ENCODE results near the gene TBC1D19. TPM values are rescaled to one million over a fixed set of nuclear protein-coding genes. Genes with fewer than 3 reads are reported as not detected.

The TBC1D19 gene
- total and polyA plus RNA-seq, 9 of the 15 experiments (the other 6 are each of a cell fraction or from before 2014, with no cell fraction given): 0.73 to 5.6 (median 3.7) TPM

- no peak for TF ChIP-seq PHF8 (IDR thresholded peaks at IDR 0.05; ENCODE audit: borderline replicate concordance, low read length)
- no peak for TF ChIP-seq CCNT2 (IDR thresholded peaks at IDR 0.05; ENCODE audit: borderline replicate concordance, extremely low read depth, insufficient read length, low read depth, low read length)
- TF ChIP-seq BRD4 (IDR thresholded peaks at IDR 0.05): no peak
- TF ChIP-seq HNRNPH1 (optimal IDR thresholded peaks at IDR 0.05; ENCODE audit: low read depth, low read length): no peak
- TF ChIP-seq SNRNP70 (optimal IDR thresholded peaks at IDR 0.05; ENCODE audit: low read depth, low read length): no peak
- TF ChIP-seq TBL1XR1 (IDR thresholded peaks at IDR 0.05; ENCODE audit: low read length in 2 of 2): no peak
- TF ChIP-seq ETV1 (tag; conservative IDR thresholded peaks at IDR 0.05; ENCODE audit: low read depth): no peak
- TF ChIP-seq HES1 (IDR thresholded peaks at IDR 0.05; ENCODE audit: low read depth): no peak
- TF ChIP-seq CBX3 (IDR thresholded peaks at IDR 0.05; ENCODE audit: borderline replicate concordance in 1 of 2, low read length in 2 of 2): peak in 1 of 2 experiments; percentile 63; a peak in 1 of 3 replicates
- TF ChIP-seq NFIC (IDR thresholded peaks at IDR 0.05): 0 out of 2 replicates have a peak, but pooled peaks have one; percentile 33
- no peak for TF ChIP-seq NCOA1 (IDR thresholded peaks at IDR 0.05; ENCODE audit: low read depth)
- no peak for TF ChIP-seq ZNF277 (CRISPR knock-in tag; IDR thresholded peaks at IDR 0.05; ENCODE audit: borderline replicate concordance)
- TF ChIP-seq FOXJ2 (tag; IDR thresholded peaks at IDR 0.05): no peak
- TF ChIP-seq HIVEP1 (CRISPR knock-in tag; IDR thresholded peaks at IDR 0.05): no peak
- peak; percentile 20; the same call in 1 of the 2 replicates for TF ChIP-seq PKNOX1 (IDR thresholded peaks at IDR 0.05)
- TF ChIP-seq CBFA2T3 (IDR thresholded peaks at IDR 0.05): peak; percentile 90
- TF ChIP-seq PTBP1 (IDR thresholded peaks at IDR 0.05; ENCODE audit: low read depth, low read length): no peak
- TF ChIP-seq POU5F1 (IDR thresholded peaks at IDR 0.05; ENCODE audit: borderline replicate concordance, low read depth, low read length, partially characterized antibody): no peak
- no peak for TF ChIP-seq KLF10 (CRISPR knock-in tag; IDR thresholded peaks at IDR 0.05)
- TF ChIP-seq THAP12 (CRISPR knock-in tag; IDR thresholded peaks at IDR 0.05): no peak
- TF ChIP-seq POLR3A (IDR thresholded peaks at IDR 0.05; ENCODE audit: borderline replicate concordance, extremely low read depth, insufficient read depth, insufficient read length): no peak
- no peak for TF ChIP-seq RB1 (IDR thresholded peaks at IDR 0.05; ENCODE audit: low read depth)
- no peak for TF ChIP-seq CREM (IDR thresholded peaks at IDR 0.05; ENCODE audit: low read depth)
- TF ChIP-seq MYC (IDR thresholded peaks at IDR 0.05; ENCODE audit: low read depth, low read length): no peak
- no peak for TF ChIP-seq MYC (CRISPR knock-in tag; IDR thresholded peaks at IDR 0.05; ENCODE audit: borderline replicate concordance, low read depth)
Observed at GRCh38 chr4:26692014-26692726, 108.3 kb downstream of the TBC1D19 start (continued).
